ENCODE measurements around the gene PDE4D. TPM values are rescaled to one million over a fixed set of nuclear protein-coding genes. Genes with fewer than 3 reads are reported as not detected.

The PDE4D gene
- total RNA-seq, 1 experiment from 2014 or later = 2.1 TPM

DNA sequence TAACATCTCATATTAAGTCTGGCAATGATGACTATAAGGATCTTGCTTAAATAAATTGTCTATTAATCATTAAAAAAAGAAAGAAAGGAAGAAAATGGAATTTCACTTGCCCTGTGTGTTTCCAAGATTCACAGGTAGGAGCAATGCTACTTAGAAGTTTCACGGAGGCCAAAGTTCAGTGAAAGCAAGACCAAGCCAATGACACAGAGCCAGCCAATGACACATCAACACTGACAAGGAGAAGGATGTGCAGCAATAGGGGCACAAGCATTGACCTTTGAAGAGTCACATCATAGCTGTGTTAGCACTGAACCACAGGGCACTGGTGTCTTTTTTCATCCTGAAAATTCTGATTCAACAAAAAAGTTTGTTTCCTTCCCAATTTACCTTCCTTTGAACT, 364.3 kb downstream of the PDE4D start:
- no peak overlapping the region for H3K4me3 Mint-ChIP-seq
- H4K91ac ChIP-seq (ENCODE audit: insufficient read length, low read depth, low read length) = no peak overlapping the region
- peaks cover 14 to 22% of the 10 kb centered on the region in 2 experiments for H3K4me1 Mint-ChIP-seq
- no peak overlapping the region for H3K4me2 ChIP-seq (ENCODE audit: insufficient read depth, insufficient read length, low read length)
- no peak overlapping the region for H3K27ac Mint-ChIP-seq
- H3K9me3 Mint-ChIP-seq = peaks cover 5% of the 10 kb centered on the region in 2 experiments
- H2BK5ac ChIP-seq (ENCODE audit: insufficient read length, low read length) = no peak overlapping the region
- no peak overlapping the region for H2BK120ac ChIP-seq (ENCODE audit: low read depth, low read length, poor library complexity, severe bottlenecking)
- TF ChIP-seq, protein P1, sequence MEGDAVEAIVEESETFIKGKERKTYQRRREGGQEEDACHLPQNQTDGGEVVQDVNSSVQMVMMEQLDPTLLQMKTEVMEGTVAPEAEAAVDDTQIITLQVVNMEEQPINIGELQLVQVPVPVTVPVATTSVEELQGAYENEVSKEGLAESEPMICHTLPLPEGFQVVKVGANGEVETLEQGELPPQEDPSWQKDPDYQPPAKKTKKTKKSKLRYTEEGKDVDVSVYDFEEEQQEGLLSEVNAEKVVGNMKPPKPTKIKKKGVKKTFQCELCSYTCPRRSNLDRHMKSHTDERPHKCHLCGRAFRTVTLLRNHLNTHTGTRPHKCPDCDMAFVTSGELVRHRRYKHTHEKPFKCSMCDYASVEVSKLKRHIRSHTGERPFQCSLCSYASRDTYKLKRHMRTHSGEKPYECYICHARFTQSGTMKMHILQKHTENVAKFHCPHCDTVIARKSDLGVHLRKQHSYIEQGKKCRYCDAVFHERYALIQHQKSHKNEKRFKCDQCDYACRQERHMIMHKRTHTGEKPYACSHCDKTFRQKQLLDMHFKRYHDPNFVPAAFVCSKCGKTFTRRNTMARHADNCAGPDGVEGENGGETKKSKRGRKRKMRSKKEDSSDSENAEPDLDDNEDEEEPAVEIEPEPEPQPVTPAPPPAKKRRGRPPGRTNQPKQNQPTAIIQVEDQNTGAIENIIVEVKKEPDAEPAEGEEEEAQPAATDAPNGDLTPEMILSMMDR (conservative IDR thresholded peaks at IDR 0.05) = no peak
- no peaks in the 10 kb centered on the region for H3K27me3 ChIP-seq (ENCODE audit: insufficient read depth, low read length)
- H3K27ac ChIP-seq (ENCODE audit: insufficient read length, low read depth, low read length) = no peak overlapping the region
- no peaks in the 10 kb centered on the region for H4K20me1 ChIP-seq (ENCODE audit: control insufficient read depth, insufficient read depth, insufficient read length)
- no peak overlapping the region for H2BK20ac ChIP-seq (ENCODE audit: low read depth, low read length, poor library complexity, severe bottlenecking)
- H2BK15ac ChIP-seq (ENCODE audit: low read depth, low read length) = no peak overlapping the region
- no peak overlapping the region for H2AK5ac ChIP-seq (ENCODE audit: insufficient read length, low read length)
- H3K79me2 ChIP-seq (ENCODE audit: insufficient read depth, low read length) = no peaks in the 10 kb centered on the region
- no peaks in the 10 kb centered on the region for H3K9me3 ChIP-seq (ENCODE audit: control insufficient read depth, low read depth, low read length)
- H3K14ac ChIP-seq (ENCODE audit: insufficient read depth, low read length) = no peak overlapping the region
- H3K4ac ChIP-seq (ENCODE audit: low read depth, low read length) = no peak overlapping the region
- H3K36me3 Mint-ChIP-seq (ENCODE audit: insufficient read depth in 1 of 3, low read depth in 3 of 3) = peaks cover 2 to 16% (median 4%) of the 10 kb centered on the region in 3 experiments
- H3K79me1 ChIP-seq (ENCODE audit: insufficient read depth, low read depth, low read length, poor library complexity, severe bottlenecking) = no peaks in the 10 kb centered on the region
- no CpG with 5 or more reads among the region's 1 CpG for WGBS (ENCODE audit: extremely low coverage, insufficient read length, low lambda C conversion rate)
- no peaks in the 10 kb centered on the region for H3K23me2 ChIP-seq (ENCODE audit: insufficient read length, low read depth, low read length, poor library complexity, severe bottlenecking)
- no peak for DNase-seq
- H4K5ac ChIP-seq (ENCODE audit: insufficient read length, low read depth, low read length) = no peak overlapping the region
- no peak overlapping the region for H4K8ac ChIP-seq (replicated peaks; ENCODE audit: insufficient read length, low read depth, low read length)
- no peak overlapping the region for H3K23ac ChIP-seq (ENCODE audit: insufficient read length, low read depth, low read length)
- H3K27me3 Mint-ChIP-seq (ENCODE audit: low read depth) = no peaks in the 10 kb centered on the region
- no peak overlapping the region for H3K9ac ChIP-seq (ENCODE audit: extremely low read depth, insufficient read length, low read length)
- no peak overlapping the region for H2BK12ac ChIP-seq (ENCODE audit: insufficient read length, low read depth, low read length)
- no peaks in the 10 kb centered on the region for H3K4me1 ChIP-seq (ENCODE audit: insufficient read depth, low read length)
- no peak overlapping the region for H2AFZ ChIP-seq (ENCODE audit: low read length)
- no peak overlapping the region for H3T11ph ChIP-seq (ENCODE audit: low read length)
- H3K18ac ChIP-seq (ENCODE audit: insufficient read length, low read depth, low read length) = no peak overlapping the region
- H3K56ac ChIP-seq (ENCODE audit: insufficient read length, low read depth, low read length) = no peak overlapping the region
